ENCODE data around the gene SPECC1. TPM values are rescaled to one million over a fixed set of nuclear protein-coding genes. Genes with fewer than 3 reads are reported as not detected.

The SPECC1 gene
- total and polyA plus RNA-seq, 10 of the 15 experiments (the other 5 are each of a cell fraction or from before 2014, with no cell fraction given) = 6.4 to 40.6 (median 23.9) TPM

DNA sequence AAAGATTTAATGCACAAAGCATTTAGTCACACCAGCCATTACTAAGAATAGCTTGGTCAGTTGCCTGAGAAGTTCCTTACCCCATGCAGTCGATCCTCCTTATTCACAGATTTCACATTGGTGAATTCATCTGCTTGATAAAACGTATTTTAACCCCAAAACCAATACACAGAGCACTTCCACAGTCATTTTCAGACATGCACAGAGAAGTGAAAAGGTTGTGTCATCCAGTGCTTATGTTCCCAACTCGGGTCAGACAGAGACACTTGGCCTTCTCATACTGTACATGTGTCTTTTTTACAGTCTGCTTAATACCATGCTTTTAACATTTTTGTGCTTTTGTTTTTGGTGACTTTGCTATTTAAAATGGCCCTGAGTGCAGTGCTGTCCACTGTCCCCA is 219.7 kb downstream of the SPECC1 start:
- Histone ChIP-seq H3K27me3 (replicated peaks in 1 of 2; ENCODE audit: control insufficient read depth in 2 of 2, insufficient read depth in 2 of 2, low read length in 1 of 2) (no peaks in the 10 kb centered on the region), H3K27ac (ENCODE audit: control insufficient read depth, insufficient read depth) (no peak overlapping the region), H3K4me1 (ENCODE audit: control insufficient read depth, insufficient read depth, low read length) (no peaks in the 10 kb centered on the region), H3K36me3 (ENCODE audit: control insufficient read depth in 2 of 2, insufficient read depth in 2 of 2, low read length in 1 of 2) (peaks cover 3 to 14% of the 10 kb centered on the region in 2 experiments; a peak in 3 of 4 replicates), H3K4me2 (ENCODE audit: control insufficient read depth, insufficient read depth) (no peak overlapping the region), H4K20me1 (ENCODE audit: control insufficient read depth, insufficient read depth) (no peaks in the 10 kb centered on the region), H3K79me2 (ENCODE audit: control insufficient read depth, insufficient read depth, low read length) (no peaks in the 10 kb centered on the region), H3K9me3 (replicated peaks; ENCODE audit: control insufficient read depth, insufficient read depth, low read length) (no peaks in the 10 kb centered on the region), H3K9ac (ENCODE audit: control insufficient read depth, insufficient read depth, low read length) (no peak overlapping the region), H3K4me3 (no peak overlapping the region), H2AFZ (ENCODE audit: control insufficient read depth, low read depth, low read length) (no peak overlapping the region)
- RAD21 ChIA-PET (ENCODE audit: unreplicated experiment) = no interaction called here
- no TSS peak for BruUV-seq (replicated peaks)
- SMC1A ChIA-PET (ENCODE audit: uncharacterized antibody, unreplicated experiment) = no interaction called here
- CTCF ChIA-PET = interaction anchor here (0.7 to 1.9 kb wide), 3 partner anchors 65 to 107 kb away, joined by 3 to 6 read pairs (median 3); no protein-coding TSS in a partner anchor
- TF ChIP-seq JUNB (IDR thresholded peaks at IDR 0.05) (peak; percentile 51), RUNX3 (IDR thresholded peaks at IDR 0.05; ENCODE audit: low read length) (peak; percentile 41; the same call in 1 of the 2 replicates), BCL11A (IDR thresholded peaks at IDR 0.05; ENCODE audit: low read depth, low read length) (no peak)
- TF ChIP-seq, protein P1, sequence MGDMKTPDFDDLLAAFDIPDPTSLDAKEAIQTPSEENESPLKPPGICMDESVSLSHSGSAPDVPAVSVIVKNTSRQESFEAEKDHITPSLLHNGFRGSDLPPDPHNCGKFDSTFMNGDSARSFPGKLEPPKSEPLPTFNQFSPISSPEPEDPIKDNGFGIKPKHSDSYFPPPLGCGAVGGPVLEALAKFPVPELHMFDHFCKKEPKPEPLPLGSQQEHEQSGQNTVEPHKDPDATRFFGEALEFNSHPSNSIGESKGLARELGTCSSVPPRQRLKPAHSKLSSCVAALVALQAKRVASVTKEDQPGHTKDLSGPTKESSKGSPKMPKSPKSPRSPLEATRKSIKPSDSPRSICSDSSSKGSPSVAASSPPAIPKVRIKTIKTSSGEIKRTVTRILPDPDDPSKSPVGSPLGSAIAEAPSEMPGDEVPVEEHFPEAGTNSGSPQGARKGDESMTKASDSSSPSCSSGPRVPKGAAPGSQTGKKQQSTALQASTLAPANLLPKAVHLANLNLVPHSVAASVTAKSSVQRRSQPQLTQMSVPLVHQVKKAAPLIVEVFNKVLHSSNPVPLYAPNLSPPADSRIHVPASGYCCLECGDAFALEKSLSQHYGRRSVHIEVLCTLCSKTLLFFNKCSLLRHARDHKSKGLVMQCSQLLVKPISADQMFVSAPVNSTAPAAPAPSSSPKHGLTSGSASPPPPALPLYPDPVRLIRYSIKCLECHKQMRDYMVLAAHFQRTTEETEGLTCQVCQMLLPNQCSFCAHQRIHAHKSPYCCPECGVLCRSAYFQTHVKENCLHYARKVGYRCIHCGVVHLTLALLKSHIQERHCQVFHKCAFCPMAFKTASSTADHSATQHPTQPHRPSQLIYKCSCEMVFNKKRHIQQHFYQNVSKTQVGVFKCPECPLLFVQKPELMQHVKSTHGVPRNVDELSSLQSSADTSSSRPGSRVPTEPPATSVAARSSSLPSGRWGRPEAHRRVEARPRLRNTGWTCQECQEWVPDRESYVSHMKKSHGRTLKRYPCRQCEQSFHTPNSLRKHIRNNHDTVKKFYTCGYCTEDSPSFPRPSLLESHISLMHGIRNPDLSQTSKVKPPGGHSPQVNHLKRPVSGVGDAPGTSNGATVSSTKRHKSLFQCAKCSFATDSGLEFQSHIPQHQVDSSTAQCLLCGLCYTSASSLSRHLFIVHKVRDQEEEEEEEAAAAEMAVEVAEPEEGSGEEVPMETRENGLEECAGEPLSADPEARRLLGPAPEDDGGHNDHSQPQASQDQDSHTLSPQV (IDR thresholded peaks at IDR 0.05) = no peak
- WGBS (ENCODE audit: insufficient coverage, insufficient replicate concordance, low lambda C conversion rate, missing lambda C conversion rate) = 30% methylated on average over 3 of the region's 3 CpGs
- DNase-seq (ENCODE audit: low read depth, low spot score) (no peak), ATAC-seq (no peak), FAIRE-seq (no peak)
- intact Hi-C loops (cut with micrococcal nuclease; ENCODE audit: unreplicated experiment) = loop anchor here (5.0 kb wide), 1 partner anchor 83 kb away; no protein-coding TSS in a partner anchor
- POLR2A ChIA-PET = no interaction called here
- in situ Hi-C loops (cut with MboI) = no loop called here
